OCI-LY3 (cell line): ENCODE measurements around the gene KIF1A.

Experiments
- CTCF ChIP-seq: fragments of 200-600, 300-600 bp; sonication (generic); IDR thresholded peaks from 2 replicates; pipeline ENCODE4 v1.5.1; 2014; ENCODE audit warnings: antibody characterized with exemption, low read length, low read depth
- EZH2phosphoT487 ChIP-seq: fragments of 200-600 bp; shearing (Covaris generic); IDR thresholded peaks from 2 replicates; pipeline ENCODE4 v1.6.1; 2018; ENCODE audit warnings: antibody characterized with exemption, mixed run types, low read depth

GRCh38 chr2:240788482-240788881 lies 31.5 kb downstream of the KIF1A start:
- TF ChIP-seq CTCF (no peak), EZH2phosphoT487 (no peak)
